ENCODE measurements around the gene ATP8B3. TPM values are rescaled to one million over a fixed set of nuclear protein-coding genes. Genes with fewer than 3 reads are reported as not detected.
A peak's percentile ranks its signal among the peaks of the same experiment; 100 is the strongest.

Gene ATP8B3
- total and polyA plus RNA-seq, 2 experiments from 2014 or later: 2.1 to 6.0 TPM

DNA sequence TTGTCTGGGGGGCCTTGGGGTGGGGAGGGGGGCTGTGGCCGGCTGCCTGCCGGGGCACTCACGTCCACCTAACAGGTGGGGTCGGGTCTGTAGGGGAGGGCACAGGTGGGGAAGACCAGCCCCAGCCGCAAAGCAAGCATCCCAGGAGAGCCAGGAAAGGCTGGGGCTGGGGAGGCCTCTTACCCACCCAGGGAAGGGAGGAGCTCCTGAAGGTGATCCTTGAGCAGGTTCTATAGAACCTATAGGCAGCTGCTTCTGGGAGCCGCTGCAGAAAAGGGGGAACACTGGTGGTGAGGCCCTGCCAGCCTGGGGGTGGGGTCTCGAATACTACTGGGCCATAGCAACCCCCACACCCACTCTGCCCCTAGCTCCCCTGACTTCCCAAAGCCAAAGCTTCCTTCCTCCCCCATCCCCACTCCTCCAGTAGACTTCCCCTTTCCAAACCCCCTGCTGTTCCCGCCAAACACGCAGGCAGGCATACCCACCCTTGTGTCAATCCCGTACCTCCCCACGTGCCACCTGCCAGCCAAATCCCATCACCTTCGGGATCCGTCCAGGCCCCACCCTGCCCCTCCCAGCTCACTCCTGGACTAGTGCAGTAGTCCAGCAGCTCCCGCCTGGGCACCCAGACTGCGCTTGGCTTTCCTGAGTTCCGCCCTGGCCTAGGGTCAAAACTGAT is 45.7 kb upstream of the ATP8B3 start:
- no peak overlapping the region for H3K27ac Mint-ChIP-seq
- Histone ChIP-seq H2AFZ (no peak overlapping the region), H3K27me3 (ENCODE audit: insufficient read depth) (peaks cover 16% of the 10 kb centered on the region), H3K36me3 (ENCODE audit: insufficient read depth) (no peaks in the 10 kb centered on the region), H3K4me2 (peak overlapping the region; percentile 98), H3K4me1 (ENCODE audit: insufficient read depth) (peaks cover 67% of the 10 kb centered on the region), H3K4me3 (peak overlapping the region; percentile 74), H3K79me2 (replicated peaks; ENCODE audit: insufficient read depth) (peaks cover 57% of the 10 kb centered on the region), H3K27ac (ENCODE audit: low read depth) (0 out of 2 replicates have a peak overlapping the region, but pooled peaks have one; percentile 45), H3K9me2 (ENCODE audit: insufficient read depth) (no peaks in the 10 kb centered on the region), H4K20me1 (replicated peaks; ENCODE audit: insufficient read depth) (peaks cover 21% of the 10 kb centered on the region; the same call in 1 of the 2 replicates), H3F3A (replicated peaks; ENCODE audit: low read depth) (peaks cover 13% of the 10 kb centered on the region; the same call in 1 of the 2 replicates)
- DNase-seq (ENCODE audit: low spot score): no peak
- H3K27me3 Mint-ChIP-seq (ENCODE audit: insufficient read depth, low read depth, poor library complexity): peaks cover 26% of the 10 kb centered on the region
- ATAC-seq: no peak
- TF ChIP-seq JUNB (IDR thresholded peaks at IDR 0.05; ENCODE audit: unreplicated experiment): no peak
- TF ChIP-seq, protein P1, sequence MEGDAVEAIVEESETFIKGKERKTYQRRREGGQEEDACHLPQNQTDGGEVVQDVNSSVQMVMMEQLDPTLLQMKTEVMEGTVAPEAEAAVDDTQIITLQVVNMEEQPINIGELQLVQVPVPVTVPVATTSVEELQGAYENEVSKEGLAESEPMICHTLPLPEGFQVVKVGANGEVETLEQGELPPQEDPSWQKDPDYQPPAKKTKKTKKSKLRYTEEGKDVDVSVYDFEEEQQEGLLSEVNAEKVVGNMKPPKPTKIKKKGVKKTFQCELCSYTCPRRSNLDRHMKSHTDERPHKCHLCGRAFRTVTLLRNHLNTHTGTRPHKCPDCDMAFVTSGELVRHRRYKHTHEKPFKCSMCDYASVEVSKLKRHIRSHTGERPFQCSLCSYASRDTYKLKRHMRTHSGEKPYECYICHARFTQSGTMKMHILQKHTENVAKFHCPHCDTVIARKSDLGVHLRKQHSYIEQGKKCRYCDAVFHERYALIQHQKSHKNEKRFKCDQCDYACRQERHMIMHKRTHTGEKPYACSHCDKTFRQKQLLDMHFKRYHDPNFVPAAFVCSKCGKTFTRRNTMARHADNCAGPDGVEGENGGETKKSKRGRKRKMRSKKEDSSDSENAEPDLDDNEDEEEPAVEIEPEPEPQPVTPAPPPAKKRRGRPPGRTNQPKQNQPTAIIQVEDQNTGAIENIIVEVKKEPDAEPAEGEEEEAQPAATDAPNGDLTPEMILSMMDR (conservative IDR thresholded peaks at IDR 0.05; ENCODE audit: low read depth in 2 of 2): no peak
- TF ChIP-seq POLR2AphosphoS5 (IDR thresholded peaks at IDR 0.05; ENCODE audit: low read depth): no peak
- no peak for TF ChIP-seq ZNF331 (CRISPR knock-in tag; IDR thresholded peaks at IDR 0.05; ENCODE audit: low read depth)
- TF ChIP-seq, protein P2, sequence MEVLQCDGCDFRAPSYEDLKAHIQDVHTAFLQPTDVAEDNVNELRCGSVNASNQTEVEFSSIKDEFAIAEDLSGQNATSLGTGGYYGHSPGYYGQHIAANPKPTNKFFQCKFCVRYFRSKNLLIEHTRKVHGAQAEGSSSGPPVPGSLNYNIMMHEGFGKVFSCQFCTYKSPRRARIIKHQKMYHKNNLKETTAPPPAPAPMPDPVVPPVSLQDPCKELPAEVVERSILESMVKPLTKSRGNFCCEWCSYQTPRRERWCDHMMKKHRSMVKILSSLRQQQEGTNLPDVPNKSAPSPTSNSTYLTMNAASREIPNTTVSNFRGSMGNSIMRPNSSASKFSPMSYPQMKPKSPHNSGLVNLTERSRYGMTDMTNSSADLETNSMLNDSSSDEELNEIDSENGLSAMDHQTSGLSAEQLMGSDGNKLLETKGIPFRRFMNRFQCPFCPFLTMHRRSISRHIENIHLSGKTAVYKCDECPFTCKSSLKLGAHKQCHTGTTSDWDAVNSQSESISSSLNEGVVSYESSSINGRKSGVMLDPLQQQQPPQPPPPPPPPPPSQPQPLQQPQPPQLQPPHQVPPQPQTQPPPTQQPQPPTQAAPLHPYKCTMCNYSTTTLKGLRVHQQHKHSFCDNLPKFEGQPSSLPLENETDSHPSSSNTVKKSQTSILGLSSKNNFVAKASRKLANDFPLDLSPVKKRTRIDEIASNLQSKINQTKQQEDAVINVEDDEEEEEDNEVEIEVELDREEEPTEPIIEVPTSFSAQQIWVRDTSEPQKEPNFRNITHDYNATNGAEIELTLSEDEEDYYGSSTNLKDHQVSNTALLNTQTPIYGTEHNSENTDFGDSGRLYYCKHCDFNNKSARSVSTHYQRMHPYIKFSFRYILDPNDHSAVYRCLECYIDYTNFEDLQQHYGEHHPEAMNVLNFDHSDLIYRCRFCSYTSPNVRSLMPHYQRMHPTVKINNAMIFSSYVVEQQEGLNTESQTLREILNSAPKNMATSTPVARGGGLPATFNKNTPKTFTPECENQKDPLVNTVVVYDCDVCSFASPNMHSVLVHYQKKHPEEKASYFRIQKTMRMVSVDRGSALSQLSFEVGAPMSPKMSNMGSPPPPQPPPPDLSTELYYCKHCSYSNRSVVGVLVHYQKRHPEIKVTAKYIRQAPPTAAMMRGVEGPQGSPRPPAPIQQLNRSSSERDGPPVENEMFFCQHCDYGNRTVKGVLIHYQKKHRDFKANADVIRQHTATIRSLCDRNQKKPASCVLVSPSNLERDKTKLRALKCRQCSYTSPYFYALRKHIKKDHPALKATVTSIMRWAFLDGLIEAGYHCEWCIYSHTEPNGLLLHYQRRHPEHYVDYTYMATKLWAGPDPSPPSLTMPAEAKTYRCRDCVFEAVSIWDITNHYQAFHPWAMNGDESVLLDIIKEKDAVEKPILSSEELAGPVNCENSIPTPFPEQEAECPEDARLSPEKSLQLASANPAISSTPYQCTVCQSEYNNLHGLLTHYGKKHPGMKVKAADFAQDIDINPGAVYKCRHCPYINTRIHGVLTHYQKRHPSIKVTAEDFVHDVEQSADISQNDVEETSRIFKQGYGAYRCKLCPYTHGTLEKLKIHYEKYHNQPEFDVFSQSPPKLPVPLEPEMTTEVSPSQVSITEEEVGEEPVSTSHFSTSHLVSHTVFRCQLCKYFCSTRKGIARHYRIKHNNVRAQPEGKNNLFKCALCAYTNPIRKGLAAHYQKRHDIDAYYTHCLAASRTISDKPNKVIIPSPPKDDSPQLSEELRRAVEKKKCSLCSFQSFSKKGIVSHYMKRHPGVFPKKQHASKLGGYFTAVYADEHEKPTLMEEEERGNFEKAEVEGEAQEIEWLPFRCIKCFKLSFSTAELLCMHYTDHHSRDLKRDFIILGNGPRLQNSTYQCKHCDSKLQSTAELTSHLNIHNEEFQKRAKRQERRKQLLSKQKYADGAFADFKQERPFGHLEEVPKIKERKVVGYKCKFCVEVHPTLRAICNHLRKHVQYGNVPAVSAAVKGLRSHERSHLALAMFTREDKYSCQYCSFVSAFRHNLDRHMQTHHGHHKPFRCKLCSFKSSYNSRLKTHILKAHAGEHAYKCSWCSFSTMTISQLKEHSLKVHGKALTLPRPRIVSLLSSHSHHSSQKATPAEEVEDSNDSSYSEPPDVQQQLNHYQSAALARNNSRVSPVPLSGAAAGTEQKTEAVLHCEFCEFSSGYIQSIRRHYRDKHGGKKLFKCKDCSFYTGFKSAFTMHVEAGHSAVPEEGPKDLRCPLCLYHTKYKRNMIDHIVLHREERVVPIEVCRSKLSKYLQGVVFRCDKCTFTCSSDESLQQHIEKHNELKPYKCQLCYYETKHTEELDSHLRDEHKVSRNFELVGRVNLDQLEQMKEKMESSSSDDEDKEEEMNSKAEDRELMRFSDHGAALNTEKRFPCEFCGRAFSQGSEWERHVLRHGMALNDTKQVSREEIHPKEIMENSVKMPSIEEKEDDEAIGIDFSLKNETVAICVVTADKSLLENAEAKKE (CRISPR knock-in tag; IDR thresholded peaks at IDR 0.05): no peak
- no peak for TF ChIP-seq NANOG (IDR thresholded peaks at IDR 0.05; ENCODE audit: borderline replicate concordance)
- no peak for TF ChIP-seq STAT1 (IDR thresholded peaks at IDR 0.05; ENCODE audit: unreplicated experiment)
- H3K9me3 Mint-ChIP-seq: no peaks in the 10 kb centered on the region
- peaks cover 5% of the 10 kb centered on the region; the same call in 2 of the 3 replicates for H3K36me3 Mint-ChIP-seq (ENCODE audit: low read depth)
- H3K4me3 Mint-ChIP-seq: peak overlapping the region; percentile 64; the same call in 2 of the 3 replicates
- peaks cover 53% of the 10 kb centered on the region for H3K4me1 Mint-ChIP-seq

All from GM23338 (cell line).